Measurements from ENCODE around the gene FBXO17.

FBXO17 gene

GRCh38 chr19:38904581-38905539 is 70.7 kb downstream of the FBXO17 start:
- Histone ChIP-seq H3K27me3 (ENCODE audit: control insufficient read depth, insufficient read depth, low read length, poor library complexity, severe bottlenecking) (no peaks in the 10 kb centered on the region), H3K4me3 (ENCODE audit: insufficient read depth, low read depth, low read length) (no peak overlapping the region), H3K4me1 (ENCODE audit: control insufficient read depth, insufficient read depth, low read length) (no peaks in the 10 kb centered on the region), H3K9me3 (ENCODE audit: control insufficient read depth, low read length) (no peaks in the 10 kb centered on the region), H3K27ac (ENCODE audit: insufficient read depth, low read depth, low read length, poor library complexity, severe bottlenecking) (no peak overlapping the region), H3K36me3 (ENCODE audit: control insufficient read depth, insufficient read depth, low read length) (no peaks in the 10 kb centered on the region)
- 94 to 96% methylated on average over 35 of the region's 35 CpGs for WGBS, 2 experiments

- no peaks in the 10 kb centered on the region for H3K9me3 ChIP-seq (ENCODE audit: control insufficient read depth, low read length)
- H3K27me3 ChIP-seq (ENCODE audit: control insufficient read depth, insufficient read depth, low read length, poor library complexity, severe bottlenecking): peaks cover 10% of the 10 kb centered on the region
- no peaks in the 10 kb centered on the region for H3K36me3 ChIP-seq (ENCODE audit: control insufficient read depth, insufficient read depth, low read length)
- no peak overlapping the region for H3K27ac ChIP-seq (ENCODE audit: insufficient read depth, low read depth, low read length, poor library complexity, severe bottlenecking)
- no peaks in the 10 kb centered on the region for H3K4me1 ChIP-seq (ENCODE audit: control insufficient read depth, insufficient read depth, low read length)
- 97% methylated on average over 1 of the region's 1 CpG for WGBS, 2 experiments
- H3K4me3 ChIP-seq (ENCODE audit: insufficient read depth, low read depth, low read length): no peak overlapping the region
Measured at GRCh38 chr19:38901683-38902082, 73.9 kb downstream of the FBXO17 start.

- 79 to 86% methylated on average over 3 of the region's 3 CpGs for WGBS, 2 experiments
- H3K4me3 ChIP-seq (ENCODE audit: insufficient read depth, low read depth, low read length): peak overlapping the region; percentile 81
- no peaks in the 10 kb centered on the region for H3K4me1 ChIP-seq (ENCODE audit: control insufficient read depth, insufficient read depth, low read length)
- H3K27ac ChIP-seq (ENCODE audit: insufficient read depth, low read depth, low read length, poor library complexity, severe bottlenecking): peak overlapping the region; percentile 45
- H3K9me3 ChIP-seq (ENCODE audit: control insufficient read depth, low read length): no peaks in the 10 kb centered on the region
- no peaks in the 10 kb centered on the region for H3K36me3 ChIP-seq (ENCODE audit: control insufficient read depth, insufficient read depth, low read length)
- H3K27me3 ChIP-seq (ENCODE audit: control insufficient read depth, insufficient read depth, low read length, poor library complexity, severe bottlenecking): peaks cover 10% of the 10 kb centered on the region
Measured at GRCh38 chr19:38900743-38901190, 74.8 kb downstream of the FBXO17 start.

- Histone ChIP-seq H3K4me1 (ENCODE audit: control insufficient read depth, insufficient read depth, low read length) (no peaks in the 10 kb centered on the region), H3K27ac (ENCODE audit: insufficient read depth, low read depth, low read length, poor library complexity, severe bottlenecking) (peak overlapping the region; percentile 45), H3K36me3 (ENCODE audit: control insufficient read depth, insufficient read depth, low read length) (no peaks in the 10 kb centered on the region)
Measured at GRCh38 chr19:38900202-38900629, 75.3 kb downstream of the FBXO17 start.

GRCh38 chr19:38899447-38900201 is 75.9 kb downstream of the FBXO17 start, which contains the start of the genes NFKBIB and SIRT2:
Gene NFKBIB, plus strand, starts transcription at chr19:38899969. Its CDS starts 64 bp downstream, at chr19:38900033.
Gene SIRT2, minus strand, starts transcription at chr19:38899618. Its CDS starts 97 bp downstream, at chr19:38899521.
- H3K4me3 ChIP-seq (ENCODE audit: insufficient read depth, low read depth, low read length): peak within 1 kb of the TSS; percentile 81
- WGBS, 2 experiments: 1 to 2% methylated on average over 64 of the region's 64 CpGs
- peaks cover 10% of the 10 kb centered on the region for H3K27me3 ChIP-seq (ENCODE audit: control insufficient read depth, insufficient read depth, low read length, poor library complexity, severe bottlenecking)
- peak within 1 kb of the TSS; percentile 45 for H3K27ac ChIP-seq (ENCODE audit: insufficient read depth, low read depth, low read length, poor library complexity, severe bottlenecking)
- no peaks in the 10 kb centered on the region for H3K9me3 ChIP-seq (ENCODE audit: control insufficient read depth, low read length)
- no peaks in the 10 kb centered on the region for H3K36me3 ChIP-seq (ENCODE audit: control insufficient read depth, insufficient read depth, low read length)
- H3K4me1 ChIP-seq (ENCODE audit: control insufficient read depth, insufficient read depth, low read length): no peaks in the 10 kb centered on the region

More at GRCh38 chr19:38900202-38900629, 75.3 kb downstream of the FBXO17 start:
- Histone ChIP-seq H3K9me3 (ENCODE audit: control insufficient read depth, low read length) (no peaks in the 10 kb centered on the region), H3K27me3 (ENCODE audit: control insufficient read depth, insufficient read depth, low read length, poor library complexity, severe bottlenecking) (peaks cover 10% of the 10 kb centered on the region), H3K4me3 (ENCODE audit: insufficient read depth, low read depth, low read length) (peak overlapping the region; percentile 81)
- WGBS, 2 experiments: 7 to 10% methylated on average over 8 of the region's 8 CpGs

GRCh38 chr19:38898788-38899446 is 76.6 kb downstream of the FBXO17 start:
- Histone ChIP-seq H3K27ac (ENCODE audit: insufficient read depth, low read depth, low read length, poor library complexity, severe bottlenecking) (no peak overlapping the region), H3K4me3 (ENCODE audit: insufficient read depth, low read depth, low read length) (peak overlapping the region; percentile 81), H3K36me3 (ENCODE audit: control insufficient read depth, insufficient read depth, low read length) (no peaks in the 10 kb centered on the region), H3K9me3 (ENCODE audit: control insufficient read depth, low read length) (no peaks in the 10 kb centered on the region), H3K27me3 (ENCODE audit: control insufficient read depth, insufficient read depth, low read length, poor library complexity, severe bottlenecking) (peaks cover 10% of the 10 kb centered on the region), H3K4me1 (ENCODE audit: control insufficient read depth, insufficient read depth, low read length) (no peaks in the 10 kb centered on the region)
- 35 to 36% methylated on average over 25 of the region's 25 CpGs for WGBS, 2 experiments

GRCh38 chr19:38894968-38895367 is 80.6 kb downstream of the FBXO17 start:
- Histone ChIP-seq H3K27me3 (ENCODE audit: control insufficient read depth, insufficient read depth, low read length, poor library complexity, severe bottlenecking) (peaks cover 10% of the 10 kb centered on the region), H3K36me3 (ENCODE audit: control insufficient read depth, insufficient read depth, low read length) (no peaks in the 10 kb centered on the region), H3K9me3 (ENCODE audit: control insufficient read depth, low read length) (no peaks in the 10 kb centered on the region), H3K4me1 (ENCODE audit: control insufficient read depth, insufficient read depth, low read length) (peaks cover 4% of the 10 kb centered on the region), H3K27ac (ENCODE audit: insufficient read depth, low read depth, low read length, poor library complexity, severe bottlenecking) (no peak overlapping the region), H3K4me3 (ENCODE audit: insufficient read depth, low read depth, low read length) (no peak overlapping the region)
- WGBS, 2 experiments: 86 to 89% methylated on average over 9 of the region's 9 CpGs

GRCh38 chr19:38893341-38893771 is 82.2 kb downstream of the FBXO17 start:
- Histone ChIP-seq H3K9me3 (ENCODE audit: control insufficient read depth, low read length) (no peaks in the 10 kb centered on the region), H3K27me3 (ENCODE audit: control insufficient read depth, insufficient read depth, low read length, poor library complexity, severe bottlenecking) (peaks cover 2% of the 10 kb centered on the region), H3K4me1 (ENCODE audit: control insufficient read depth, insufficient read depth, low read length) (peaks cover 4% of the 10 kb centered on the region), H3K4me3 (ENCODE audit: insufficient read depth, low read depth, low read length) (no peak overlapping the region), H3K27ac (ENCODE audit: insufficient read depth, low read depth, low read length, poor library complexity, severe bottlenecking) (no peak overlapping the region), H3K36me3 (ENCODE audit: control insufficient read depth, insufficient read depth, low read length) (no peaks in the 10 kb centered on the region)
- 94 to 96% methylated on average over 14 of the region's 14 CpGs for WGBS, 2 experiments

- WGBS, 2 experiments: 89 to 92% methylated on average over 5 of the region's 5 CpGs
- Histone ChIP-seq H3K36me3 (ENCODE audit: control insufficient read depth, insufficient read depth, low read length) (no peaks in the 10 kb centered on the region), H3K27me3 (ENCODE audit: control insufficient read depth, insufficient read depth, low read length, poor library complexity, severe bottlenecking) (no peaks in the 10 kb centered on the region), H3K4me1 (ENCODE audit: control insufficient read depth, insufficient read depth, low read length) (peaks cover 4% of the 10 kb centered on the region), H3K9me3 (ENCODE audit: control insufficient read depth, low read length) (no peaks in the 10 kb centered on the region), H3K27ac (ENCODE audit: insufficient read depth, low read depth, low read length, poor library complexity, severe bottlenecking) (no peak overlapping the region), H3K4me3 (ENCODE audit: insufficient read depth, low read depth, low read length) (no peak overlapping the region)
Measured at GRCh38 chr19:38892841-38893240, 82.7 kb downstream of the FBXO17 start.
